Colonic mucosa (tissue), 4 donors: ENCODE measurements around the gene AP3B1. TPM values are rescaled to one million over a fixed set of nuclear protein-coding genes. Genes with fewer than 3 reads are reported as not detected.

ENCODE experiments used
- DNase-seq: peaks from one replicate; pipeline ENCODE4 v3.0.0-alpha.2; 2020
- H3K27ac ChIP-seq: fragments of 200-600 bp; one replicate; pipeline ENCODE4 v1.8.0; 2021
- H3K27me3 ChIP-seq: fragments of 200-600 bp; one replicate; pipeline ENCODE4 v1.8.0; 2021
- H3K36me3 ChIP-seq: fragments of 200-600 bp; one replicate; pipeline ENCODE4 v1.8.0; 2021
- H3K4me1 ChIP-seq: fragments of 200-600 bp; one replicate; pipeline ENCODE4 v1.8.0; 2021; ENCODE audit warnings: mild to moderate bottlenecking
- H3K4me3 ChIP-seq: fragments of 200-600 bp; one replicate; pipeline ENCODE4 v1.8.0; 2021
- H3K9ac ChIP-seq, 2 donors: one replicate each; pipeline ENCODE4 v1.7.0; 2013; ENCODE audit warnings: control low read depth in 2 of 2, low read depth in 2 of 2, low read length in 2 of 2
- H3K9me3 ChIP-seq: fragments of 200-600 bp; one replicate; pipeline ENCODE4 v1.8.0; 2021
- CTCF ChIP-seq: fragments of 200-600 bp; IDR thresholded peaks from one replicate; pipeline ENCODE4 v1.8.0; 2022; ENCODE audit warnings: antibody characterized with exemption, mild to moderate bottlenecking
- intact Hi-C: fragments of 100-400 bp; cut with DNase I; formaldehyde crosslinking; loops from one replicate; pipeline ENCODE4 v1.14.1; 2022
- total RNA-seq, 2 donors: library from RNA; stranded (reverse); fragmentation: NEBNext Ultra II Directional in 1 of 2; extraction: Animal tissue kit (Norgen Biotek cat#: 25700) in 1 of 2; gene quantifications; one replicate each; pipeline ENCODE4 v1.2.1, GENCODE V29; 2021
- donor health status: healthy.
- donor health status: DM: no; HTN: no; CAD: no.
- donor health status: DM: no; HTN: no; CAD: no.

The AP3B1 gene
- total RNA-seq, 2 donors from 2014 or later = 53.3 to 62.6 TPM

- Histone ChIP-seq H3K4me3 (no peak overlapping the region), H3K9me3 (no peaks in the 10 kb centered on the region), H3K4me1 (no peaks in the 10 kb centered on the region), H3K27me3 (no peaks in the 10 kb centered on the region), H3K36me3 (no peaks in the 10 kb centered on the region), H3K27ac (no peak overlapping the region), H3K9ac (no peak overlapping the region)
- no peak for DNase-seq
- no peak for TF ChIP-seq CTCF
- intact Hi-C loops = no loop called here
Observed at GRCh38 chr5:78326930-78327329, 32.4 kb upstream of the AP3B1 start.

- TF ChIP-seq CTCF = no peak
- H3K9ac ChIP-seq = no peak overlapping the region
- intact Hi-C loops = no loop called here
Observed at GRCh38 chr5:78323241-78323640, 28.7 kb upstream of the AP3B1 start.

GRCh38 chr5:78320401-78320800 is 25.9 kb upstream of the AP3B1 start:
- intact Hi-C loops = no loop called here
- H3K27me3 ChIP-seq = no peaks in the 10 kb centered on the region
- DNase-seq = no peak
- H3K27ac ChIP-seq = no peak overlapping the region
- H3K4me3 ChIP-seq = no peak overlapping the region
- H3K36me3 ChIP-seq = no peaks in the 10 kb centered on the region
- H3K4me1 ChIP-seq = no peaks in the 10 kb centered on the region
- no peak for TF ChIP-seq CTCF
- H3K9me3 ChIP-seq = no peaks in the 10 kb centered on the region
- H3K9ac ChIP-seq = no peak overlapping the region

More at GRCh38 chr5:78323241-78323640, 28.7 kb upstream of the AP3B1 start:
- Histone ChIP-seq H3K4me3 (no peak overlapping the region), H3K36me3 (no peaks in the 10 kb centered on the region), H3K4me1 (no peaks in the 10 kb centered on the region), H3K27ac (no peak overlapping the region), H3K27me3 (no peaks in the 10 kb centered on the region), H3K9me3 (no peaks in the 10 kb centered on the region)
- no peak for DNase-seq

GRCh38 chr5:78318337-78318736 is 23.8 kb upstream of the AP3B1 start:
- no peak for DNase-seq
- Histone ChIP-seq H3K9ac (no peak overlapping the region), H3K27me3 (no peaks in the 10 kb centered on the region), H3K4me1 (no peaks in the 10 kb centered on the region), H3K27ac (no peak overlapping the region), H3K9me3 (no peaks in the 10 kb centered on the region), H3K4me3 (no peak overlapping the region), H3K36me3 (no peaks in the 10 kb centered on the region)
- intact Hi-C loops = no loop called here
- no peak for TF ChIP-seq CTCF

- intact Hi-C loops = no loop called here
- no peak overlapping the region for H3K9ac ChIP-seq
- H3K4me3 ChIP-seq = no peak overlapping the region
- no peak for TF ChIP-seq CTCF
- no peaks in the 10 kb centered on the region for H3K4me1 ChIP-seq
- H3K27ac ChIP-seq = no peak overlapping the region
- no peaks in the 10 kb centered on the region for H3K27me3 ChIP-seq
- no peak for DNase-seq
- no peaks in the 10 kb centered on the region for H3K9me3 ChIP-seq
- no peaks in the 10 kb centered on the region for H3K36me3 ChIP-seq
Observed at GRCh38 chr5:78317515-78317914, 23.0 kb upstream of the AP3B1 start.

- no peak for DNase-seq
- intact Hi-C loops = no loop called here
- Histone ChIP-seq H3K9ac (no peak overlapping the region), H3K4me1 (no peaks in the 10 kb centered on the region), H3K27ac (no peak overlapping the region), H3K4me3 (no peak overlapping the region), H3K36me3 (no peaks in the 10 kb centered on the region), H3K27me3 (no peaks in the 10 kb centered on the region), H3K9me3 (no peaks in the 10 kb centered on the region)
- TF ChIP-seq CTCF = no peak
Observed at GRCh38 chr5:78308703-78309102, 14.2 kb upstream of the AP3B1 start.
